SK-N-MC (cell line): ENCODE results near the gene CACNA1C.
"Not testable (repeated sequence)": the region's sequence is repeated elsewhere in the genome, so short reads cannot be mapped to it uniquely, and the experiment has no call there.

Experiments used
- DNase-seq: peaks from one replicate; pipeline ENCODE4 v3.0.0-alpha.2; 2011; ENCODE audit warnings: low read depth, low spot score
- H3K27ac ChIP-seq: fragments of 200-600 bp; sonication (generic); 2 replicates; pipeline ENCODE4 v1.5.1; 2016; ENCODE audit warnings: mixed run types
- H3K36me3 ChIP-seq: fragments of 200-600 bp; sonication (generic); 2 replicates; pipeline ENCODE4 v1.6.1; 2017; ENCODE audit warnings: antibody characterized with exemption, low read length, mixed read lengths; ENCODE audit not compliant: insufficient read depth
- H3K4me3 ChIP-seq: fragments of 200-600 bp; sonication (generic); 2 replicates; pipeline ENCODE4 v1.5.1; 2016
- H3K9ac ChIP-seq: fragments of 200-600 bp; sonication (generic); 2 replicates; pipeline ENCODE4 v1.8.0; 2017; ENCODE audit warnings: mixed run types, mixed read lengths; ENCODE audit not compliant: insufficient read length
- H3K9me3 ChIP-seq: fragments of 200-600 bp; sonication (generic); 2 replicates; pipeline ENCODE4 v1.6.1; 2017; ENCODE audit warnings: low read depth, mild to moderate bottlenecking, antibody characterized with exemption, low read length, moderate library complexity, mixed read lengths
- EZH2 ChIP-seq: fragments of 200-600 bp; sonication (generic); IDR thresholded peaks from one replicate; pipeline ENCODE4 v1.6.1; 2017; ENCODE audit warnings: antibody characterized with exemption
- FOXP2 ChIP-seq: optimal IDR thresholded peaks from 2 replicates; pipeline ENCODE3; 2011; ENCODE audit warnings: mild to moderate bottlenecking, moderate library complexity; ENCODE audit not compliant: insufficient read depth; ENCODE audit errors: extremely low read length, control extremely low read depth
- POLR2AphosphoS5 ChIP-seq: IDR thresholded peaks from 2 replicates; pipeline ENCODE4 v1.6.1; 2012; ENCODE audit warnings: mild to moderate bottlenecking, low read depth, low read length, borderline replicate concordance

CACNA1C gene

DNA sequence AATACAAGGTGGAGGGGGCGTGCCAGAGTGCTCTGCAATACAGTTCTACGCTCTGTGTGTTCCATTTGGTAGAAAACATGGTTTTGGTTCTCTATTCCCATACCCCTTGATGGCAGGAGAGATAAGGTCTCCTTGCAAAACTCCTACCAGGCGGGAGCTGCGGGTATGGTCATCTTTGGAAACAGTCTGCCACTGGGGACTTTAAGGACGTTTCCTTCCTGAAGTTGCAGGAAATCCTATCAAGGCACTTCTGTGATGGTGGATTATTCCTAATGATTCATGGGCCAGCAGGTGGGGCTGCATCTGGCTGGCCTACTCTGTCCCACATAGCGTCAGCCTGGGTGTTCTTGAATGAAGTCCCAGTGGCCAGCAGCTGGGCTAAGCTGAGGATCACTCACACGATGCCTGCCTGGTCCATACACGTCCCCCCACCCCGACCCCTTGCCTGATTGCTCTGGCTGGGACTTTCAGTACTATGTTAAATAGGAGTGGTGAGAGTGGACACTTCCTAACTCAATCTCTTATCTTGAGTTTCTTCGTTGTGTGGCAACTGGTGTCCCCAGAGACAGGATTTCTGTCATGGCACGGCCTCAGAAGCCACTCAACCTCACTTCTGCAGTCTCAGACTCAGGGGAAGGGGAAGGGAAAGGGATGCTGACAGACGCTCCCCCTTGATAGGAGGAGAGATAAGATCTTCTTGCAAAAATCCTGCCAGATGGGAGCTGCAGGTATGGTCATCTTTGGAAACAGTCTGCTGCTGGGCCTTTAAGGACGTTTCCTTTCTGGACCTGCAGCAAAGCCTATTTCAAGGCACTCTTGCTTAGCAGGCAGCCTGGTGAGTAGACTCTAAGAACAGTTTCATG, 680.9 kb downstream of the CACNA1C start:
- Histone ChIP-seq H3K9me3 (no peaks in the 10 kb centered on the region), H3K9ac (no peak overlapping the region), H3K36me3 (no peaks in the 10 kb centered on the region), H3K4me3 (no peak overlapping the region), H3K27ac (no peak overlapping the region)
- TF ChIP-seq EZH2: no peak
- no peak for TF ChIP-seq FOXP2
- TF ChIP-seq POLR2AphosphoS5: no peak
- no peak for DNase-seq

GRCh38 chr12:2735432-2735831, 682.6 kb downstream of the CACNA1C start:
- no peak for TF ChIP-seq EZH2
- no peak for TF ChIP-seq POLR2AphosphoS5
- no peak for TF ChIP-seq FOXP2
- no peaks in the 10 kb centered on the region for H3K36me3 ChIP-seq
- H3K9ac ChIP-seq: no peak overlapping the region
- no peaks in the 10 kb centered on the region for H3K9me3 ChIP-seq
- DNase-seq: no peak
- no peak overlapping the region for H3K27ac ChIP-seq
- H3K4me3 ChIP-seq: no peak overlapping the region

- Histone ChIP-seq H3K27ac (no peak overlapping the region), H3K4me3 (no peak overlapping the region), H3K9me3 (no peaks in the 10 kb centered on the region), H3K36me3 (no peaks in the 10 kb centered on the region), H3K9ac (no peak overlapping the region)
- no peak for TF ChIP-seq POLR2AphosphoS5
- no peak for TF ChIP-seq FOXP2
- no peak for TF ChIP-seq EZH2
- DNase-seq: no peak
Observed at GRCh38 chr12:2737656-2738241, 685.0 kb downstream of the CACNA1C start.

GRCh38 chr12:2739069-2739468, 686.3 kb downstream of the CACNA1C start:
- TF ChIP-seq EZH2: no peak
- TF ChIP-seq POLR2AphosphoS5: no peak
- TF ChIP-seq FOXP2: no peak
- no peak for DNase-seq
- no peaks in the 10 kb centered on the region for H3K36me3 ChIP-seq
- no peak overlapping the region for H3K27ac ChIP-seq
- H3K9ac ChIP-seq: no peak overlapping the region
- H3K9me3 ChIP-seq: no peaks in the 10 kb centered on the region
- H3K4me3 ChIP-seq: no peak overlapping the region

- Histone ChIP-seq H3K9ac (no peak overlapping the region), H3K4me3 (no peak overlapping the region), H3K9me3 (no peaks in the 10 kb centered on the region), H3K36me3 (no peaks in the 10 kb centered on the region), H3K27ac (no peak overlapping the region)
- TF ChIP-seq FOXP2 (no peak), EZH2 (no peak), POLR2AphosphoS5 (no peak)
- no peak for DNase-seq
Observed at GRCh38 chr12:2739832-2740641, 687.2 kb downstream of the CACNA1C start.

DNA sequence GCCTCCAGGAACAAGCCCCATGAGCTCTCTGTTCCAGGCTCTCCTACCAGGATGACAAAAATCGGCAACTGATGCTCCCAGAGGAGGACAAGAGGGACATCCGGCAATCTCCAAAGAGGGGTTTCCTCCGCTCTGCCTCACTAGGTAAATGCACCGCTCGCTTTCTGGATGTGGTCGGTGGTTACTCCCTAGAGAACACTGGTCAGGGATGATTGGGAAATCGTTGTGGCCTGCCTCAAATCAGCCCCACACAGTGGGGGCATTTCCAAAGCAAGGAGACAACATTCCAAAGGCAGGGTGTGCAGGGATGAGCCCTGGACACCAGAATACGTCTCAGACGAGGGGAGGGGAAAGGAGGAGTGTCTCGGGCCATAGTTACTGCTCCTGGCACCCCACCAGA, 689.2 kb downstream of the CACNA1C start:
- not testable (repeated sequence) for H3K9me3 ChIP-seq, H3K9ac ChIP-seq, H3K36me3 ChIP-seq, H3K4me3 ChIP-seq, H3K27ac ChIP-seq, DNase-seq

- Histone ChIP-seq H3K9me3 (no peaks in the 10 kb centered on the region), H3K36me3 (no peaks in the 10 kb centered on the region), H3K4me3 (no peak overlapping the region), H3K27ac (no peak overlapping the region), H3K9ac (no peak overlapping the region)
- TF ChIP-seq FOXP2 (no peak), POLR2AphosphoS5 (no peak), EZH2 (no peak)
- no peak for DNase-seq
Observed at GRCh38 chr12:2743478-2743877, 690.7 kb downstream of the CACNA1C start.

DNA sequence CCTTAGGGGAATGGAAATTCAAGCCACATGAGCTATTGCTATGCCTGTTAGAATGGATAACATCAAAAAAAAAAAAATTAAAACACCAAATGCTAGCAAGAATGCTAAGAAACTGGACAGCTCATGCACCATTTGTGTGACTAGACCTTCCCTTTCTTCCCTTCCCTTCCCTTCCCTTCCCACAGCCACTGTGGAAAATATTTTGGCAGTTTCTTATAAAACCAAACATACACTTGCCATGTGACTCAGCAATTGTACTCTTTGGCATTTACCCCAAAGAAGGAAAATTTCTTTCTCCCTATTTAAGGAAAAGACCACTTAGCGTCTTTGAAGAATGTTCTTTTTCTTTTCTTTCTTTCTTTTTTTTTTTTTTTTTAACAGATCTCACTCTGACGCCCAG, 692.9 kb downstream of the CACNA1C start:
- TF ChIP-seq FOXP2: no peak
- no peak for TF ChIP-seq POLR2AphosphoS5
- no peak for TF ChIP-seq EZH2
- no peak for DNase-seq
- Histone ChIP-seq H3K27ac (no peak overlapping the region), H3K36me3 (no peaks in the 10 kb centered on the region), H3K9ac (no peak overlapping the region), H3K9me3 (no peaks in the 10 kb centered on the region), H3K4me3 (no peak overlapping the region)
